Stimulated activated naive CD8-positive, alpha-beta T cell treated with anti-CD3 and anti-CD28 coated beads, Interleukin-15, Interleukin-2, amounts not matched to agents 100 U/mL and 50 U/mL, for 24 hours (primary cell): ENCODE results near the gene CELSR1.
A peak's percentile ranks its signal among the peaks of the same experiment; 100 is the strongest.

Experiments used
- ATAC-seq: fragments of 150-1000 bp; cut with Tn5 transposase; one replicate; pipeline ENCODE4 v1.10.0; 2021
- DNase-seq: peaks from one replicate; pipeline ENCODE4 v3.0.0; 2021

The CELSR1 gene

DNA sequence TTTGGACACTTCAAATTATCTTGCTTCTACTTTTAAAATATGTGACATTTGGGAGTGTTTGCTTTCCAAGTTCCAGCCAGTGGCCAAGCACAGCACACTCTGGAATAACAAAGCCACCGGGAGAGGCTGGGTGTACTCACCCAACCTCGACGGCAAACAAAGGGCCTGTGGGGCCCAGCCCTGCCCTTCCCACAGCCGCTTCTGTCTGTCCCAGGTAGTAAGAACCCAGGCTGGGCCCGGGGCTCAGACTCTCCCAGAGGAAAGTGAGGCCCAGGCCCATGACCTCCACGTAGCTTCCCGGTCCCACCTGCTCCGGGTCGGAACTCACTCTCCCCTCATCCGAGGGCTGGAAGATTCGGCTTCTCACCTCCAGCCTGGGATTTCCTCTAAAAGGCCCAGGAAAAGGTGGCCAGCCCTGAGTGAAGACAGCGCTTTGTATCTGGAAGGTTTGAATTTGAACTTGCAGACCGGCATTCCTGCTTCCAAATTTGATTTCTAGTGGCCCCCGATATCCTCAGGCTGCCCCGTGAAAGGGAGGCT, 93.5 kb downstream of the CELSR1 start:
- no peak for DNase-seq
- ATAC-seq, result no peak

- ATAC-seq, result no peak
- no peak for DNase-seq
These were observed 95.1 kb downstream of the CELSR1 start for GRCh38 chr22:46442217-46442853.

- ATAC-seq, result no peak
These were observed 97.6 kb downstream of the CELSR1 start for GRCh38 chr22:46439576-46440465.

GRCh38 chr22:46439111-46439510, 98.3 kb downstream of the CELSR1 start:
- no peak for ATAC-seq
- no peak for DNase-seq

More at GRCh38 chr22:46439576-46440465, 97.6 kb downstream of the CELSR1 start:
- DNase-seq, result no peak

GRCh38 chr22:46437671-46438440, 99.6 kb downstream of the CELSR1 start:
- ATAC-seq (no peak), DNase-seq (no peak)

GRCh38 chr22:46436595-46437175, 100.7 kb downstream of the CELSR1 start:
- no peak for DNase-seq
- ATAC-seq, result no peak

- DNase-seq (no peak), ATAC-seq (no peak)
These were observed 104.1 kb downstream of the CELSR1 start for GRCh38 chr22:46433318-46433717.

DNA sequence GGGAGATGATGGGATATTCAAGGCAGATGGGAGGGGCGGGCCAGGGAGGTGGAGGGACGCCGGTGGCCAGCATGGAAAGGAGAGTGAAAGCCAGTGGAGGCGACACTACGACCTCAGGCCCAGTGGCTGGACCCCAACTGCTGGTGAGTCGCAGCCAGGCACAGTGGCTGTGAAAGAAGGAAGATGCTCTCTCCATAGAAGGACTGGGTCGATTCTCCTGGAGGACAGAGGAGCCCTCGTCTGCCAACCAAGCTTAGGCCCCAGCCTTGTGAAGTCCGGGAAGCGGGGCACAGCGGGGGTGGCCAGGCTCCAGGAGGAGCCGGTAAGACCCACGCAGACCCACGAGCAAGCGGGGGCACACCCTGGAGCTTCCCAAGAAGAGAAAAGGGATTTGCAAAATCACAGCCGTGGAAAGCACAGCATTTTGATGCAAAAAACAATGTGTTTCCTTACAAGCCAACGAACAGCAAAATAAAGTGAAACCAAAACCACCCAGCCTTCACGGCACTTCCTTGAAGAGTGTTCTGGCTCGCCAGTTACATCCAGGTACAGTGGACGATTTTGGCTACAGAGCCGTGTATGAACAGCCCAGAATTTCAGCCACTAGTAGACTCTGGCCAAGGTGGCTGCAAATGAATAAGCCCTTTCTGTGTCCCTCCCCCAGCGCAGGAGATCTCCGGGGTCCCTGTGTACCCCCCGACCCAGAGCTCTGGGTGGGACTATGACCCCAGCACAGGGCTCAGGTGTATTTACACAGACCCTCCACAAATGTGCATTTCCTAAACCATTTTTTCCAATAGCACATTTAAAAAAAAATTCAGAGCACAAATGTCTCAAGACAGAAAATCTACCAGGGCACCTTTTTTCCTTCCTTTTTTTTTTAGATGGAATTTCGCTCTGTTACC, 105.0 kb downstream of the CELSR1 start:
- ATAC-seq (no peak), DNase-seq (peak; percentile 28)

DNA sequence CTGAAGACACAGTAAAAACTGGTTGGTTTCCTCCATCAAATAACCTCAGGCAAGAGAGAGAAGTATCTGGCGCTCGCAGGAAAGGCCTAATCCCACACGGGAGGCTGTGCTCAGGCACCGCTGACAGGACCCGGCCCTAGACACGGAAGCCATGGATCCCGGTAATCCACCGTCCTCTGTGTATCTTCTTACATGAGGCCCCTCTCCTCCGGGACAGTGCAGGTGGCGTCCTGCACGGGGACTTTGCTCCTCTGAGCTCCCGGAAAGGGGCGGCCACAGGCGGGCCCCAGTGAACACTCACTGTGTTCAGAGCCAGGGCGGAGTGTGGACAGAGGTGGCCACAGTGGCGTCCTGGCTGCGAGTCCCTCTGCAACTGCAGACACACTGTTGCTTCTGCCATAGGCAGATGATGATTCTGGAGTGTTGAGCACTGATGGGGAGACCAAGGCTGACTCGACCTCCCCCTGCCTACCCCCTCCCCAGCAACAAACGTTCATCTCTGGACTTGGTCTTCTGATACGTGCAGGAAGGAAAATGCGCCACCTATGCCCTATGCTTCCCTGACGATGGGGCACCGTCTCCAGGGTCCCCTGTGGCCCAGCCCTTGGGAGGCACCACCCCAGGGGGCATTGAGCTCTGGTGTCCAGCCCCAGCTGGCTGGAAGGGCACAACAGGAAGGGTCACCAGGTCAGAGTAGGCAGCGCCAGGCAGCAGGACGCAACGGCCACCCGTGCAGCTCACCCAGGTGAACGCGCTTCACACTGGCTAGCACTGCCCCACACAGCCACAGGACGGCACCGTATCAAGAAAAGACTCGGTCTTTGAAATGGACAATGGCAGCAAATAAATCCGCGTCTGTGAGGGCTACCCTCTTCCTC, 106.2 kb downstream of the CELSR1 start:
- ATAC-seq, result no peak
- no peak for DNase-seq

DNA sequence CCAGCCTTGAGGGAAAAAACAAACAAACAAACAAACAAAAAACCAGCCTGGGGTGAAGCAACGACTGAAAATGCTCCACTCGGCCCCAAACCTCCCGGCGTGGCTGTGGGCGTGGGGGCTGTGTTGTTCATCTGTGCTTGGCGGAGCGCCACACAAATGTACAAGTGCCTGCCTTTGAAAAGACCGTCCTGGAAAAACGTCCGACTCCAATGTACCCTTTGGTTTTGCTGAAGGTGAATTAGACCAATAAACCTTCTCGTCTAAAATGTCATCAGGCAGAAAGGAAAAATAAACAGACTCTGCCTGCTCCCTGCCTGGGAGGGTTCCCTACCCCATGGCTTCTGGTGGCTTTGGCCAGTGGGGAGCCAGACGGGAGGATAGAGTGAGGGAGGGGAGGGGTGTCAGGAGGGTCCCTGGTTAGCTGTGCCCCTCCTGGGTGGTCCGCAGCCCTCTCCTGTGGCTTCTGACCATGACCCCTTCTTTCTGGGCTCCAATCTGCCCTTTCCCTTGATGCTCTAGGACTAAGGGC, 108.0 kb downstream of the CELSR1 start:
- ATAC-seq (no peak), DNase-seq (no peak)

DNA sequence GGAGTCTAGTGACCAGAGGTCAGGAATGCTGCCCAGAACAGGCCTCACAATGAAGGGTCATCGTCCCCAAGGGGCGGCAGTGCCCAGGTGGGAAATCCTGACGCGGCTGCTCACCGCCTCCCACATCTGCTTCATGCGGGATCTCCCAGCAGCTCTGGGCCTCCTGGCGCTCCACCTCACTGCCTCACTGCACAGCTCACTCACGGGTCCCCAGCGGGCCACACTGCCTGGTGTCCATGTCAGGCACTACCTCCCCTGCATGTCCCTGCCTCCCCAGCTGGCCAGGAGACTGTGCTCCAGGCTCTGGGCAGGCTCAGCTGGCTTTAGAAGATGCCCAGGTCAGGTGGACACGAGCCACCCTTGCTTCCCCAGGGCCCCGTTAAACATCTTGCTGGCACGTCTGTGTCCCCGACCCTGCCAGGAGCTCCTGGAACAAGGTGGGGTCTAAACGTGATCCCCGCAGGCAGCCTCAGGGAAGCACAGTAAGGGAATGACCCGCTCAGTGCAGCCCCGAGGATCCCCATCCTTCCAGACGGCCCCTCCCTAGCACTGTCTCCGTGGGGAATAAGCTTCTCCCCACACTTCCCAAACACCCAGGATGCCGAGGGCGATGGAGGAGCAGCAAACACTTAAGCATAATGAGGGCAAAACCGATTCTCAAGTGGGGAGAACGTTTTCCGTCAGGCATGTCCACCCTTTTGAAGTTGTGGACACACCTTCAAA, 108.7 kb downstream of the CELSR1 start:
- ATAC-seq (no peak), DNase-seq (no peak)

GRCh38 chr22:46428171-46428570, 109.2 kb downstream of the CELSR1 start:
- no peak for DNase-seq
- no peak for ATAC-seq

- DNase-seq (no peak), ATAC-seq (no peak)
These were observed 112.4 kb downstream of the CELSR1 start for GRCh38 chr22:46425016-46425415.

DNA sequence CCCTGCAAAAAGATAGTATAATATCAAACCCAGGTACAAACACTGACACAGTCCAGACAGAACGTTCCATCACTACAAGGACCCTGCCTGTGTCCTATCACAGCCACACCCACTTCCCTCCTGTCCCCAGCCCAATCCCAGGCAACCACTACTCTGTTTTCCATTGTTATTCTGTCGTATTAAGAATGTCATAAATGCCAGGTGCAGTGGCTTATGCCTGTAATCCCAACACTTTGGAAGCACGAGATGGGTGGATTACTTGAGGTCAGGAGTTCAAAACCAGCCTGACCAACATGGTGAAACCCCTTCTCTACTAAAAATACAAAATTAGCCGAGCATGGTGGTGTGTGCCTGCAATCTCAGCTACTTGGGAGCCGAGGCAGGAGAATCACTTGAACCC, 112.9 kb downstream of the CELSR1 start:
- DNase-seq (no peak), ATAC-seq (no peak)

DNA sequence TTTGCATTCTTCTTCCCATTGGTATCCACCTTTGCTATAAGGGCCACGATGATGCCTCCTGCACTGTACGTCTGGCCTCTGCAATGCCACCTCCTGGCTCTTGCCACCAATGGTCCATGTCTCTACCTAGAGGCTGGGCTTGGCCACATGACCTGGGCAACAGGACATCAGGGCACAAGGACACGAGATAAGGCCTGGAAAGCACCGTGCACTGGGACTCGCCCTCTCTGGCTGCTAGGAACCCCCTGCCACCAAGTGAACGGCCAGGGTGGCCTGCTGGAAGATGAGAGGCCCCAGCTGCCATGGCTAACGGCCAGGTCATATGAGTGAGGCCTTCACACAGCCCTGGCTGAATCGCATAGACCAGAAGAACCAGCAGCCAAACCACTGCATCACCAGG, 114.5 kb downstream of the CELSR1 start:
- ATAC-seq, result no peak
- no peak for DNase-seq

DNA sequence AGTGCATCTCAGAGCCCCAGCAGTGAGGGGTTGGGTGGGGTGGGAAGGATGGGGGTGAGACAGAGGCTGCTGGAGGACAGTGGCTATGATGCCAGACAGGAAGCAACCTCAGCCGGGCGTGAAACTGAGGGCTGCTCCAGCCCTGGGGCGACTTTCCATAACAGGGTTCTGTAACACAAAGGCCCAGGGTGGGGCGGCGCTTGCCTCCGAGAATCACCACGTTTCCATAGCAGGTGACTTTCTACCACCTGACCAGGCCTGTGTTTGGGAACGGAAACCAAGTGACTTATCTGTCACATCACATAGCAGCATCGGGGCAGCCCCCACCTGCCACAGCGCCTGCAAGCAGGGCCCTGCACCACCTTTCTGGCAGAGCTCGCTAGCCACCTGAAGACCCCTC, 116.2 kb downstream of the CELSR1 start:
- ATAC-seq (peak; percentile 29), DNase-seq (peak; percentile 21)

- ATAC-seq, result no peak
- no peak for DNase-seq
These were observed 117.5 kb downstream of the CELSR1 start for GRCh38 chr22:46419754-46420571.

GRCh38 chr22:46418827-46419226, 118.6 kb downstream of the CELSR1 start:
- no peak for DNase-seq
- no peak for ATAC-seq
